Middle frontal gyrus (tissue), 1 donor: Measurements from ENCODE around the gene RDX.
"Not testable (repeated sequence)": the region's sequence is repeated elsewhere in the genome, so short reads cannot be mapped to it uniquely, and the experiment has no call there.

Experiments used
- DNase-seq: peaks from one replicate; pipeline ENCODE4 v3.0.0-alpha.2; 2015; ENCODE audit warnings: low spot score; ENCODE audit errors: extremely low spot score

RDX gene

GRCh38 chr11:110305169-110306018 is 9.0 kb upstream of the RDX start:
- no peak for DNase-seq

- DNase-seq, result no peak
Observed at GRCh38 chr11:110303414-110303826, 7.0 kb upstream of the RDX start.

GRCh38 chr11:110301577-110301976 is 5.2 kb upstream of the RDX start:
- no peak for DNase-seq

- no peak for DNase-seq
Observed at GRCh38 chr11:110301032-110301431, 4.6 kb upstream of the RDX start.

GRCh38 chr11:110299006-110299785 is 2.8 kb upstream of the RDX start:
- DNase-seq, result no peak

- DNase-seq, result no peak
Observed at GRCh38 chr11:110298301-110298765, 1.9 kb upstream of the RDX start.

GRCh38 chr11:110297726-110298300 is 1.4 kb upstream of the RDX start:
- DNase-seq, result no peak

GRCh38 chr11:110297076-110297725 is 787 bp upstream of the RDX start:
- DNase-seq, result no peak

- DNase-seq, result no peak
Observed at GRCh38 chr11:110295531-110296225, 736 bp downstream of the RDX start.

GRCh38 chr11:110295086-110295485 is 1.3 kb downstream of the RDX start:
- DNase-seq, result no peak

GRCh38 chr11:110294509-110294908 is 1.9 kb downstream of the RDX start:
- DNase-seq, result no peak

GRCh38 chr11:110293389-110293788 is 3.0 kb downstream of the RDX start:
- no peak for DNase-seq

GRCh38 chr11:110292146-110292545 is 4.3 kb downstream of the RDX start:
- DNase-seq, result not testable (repeated sequence)

GRCh38 chr11:110290591-110291334 is 5.7 kb downstream of the RDX start:
- no peak for DNase-seq

- no peak for DNase-seq
Observed at GRCh38 chr11:110289472-110289871, 6.9 kb downstream of the RDX start.

GRCh38 chr11:110287537-110287936 is 8.9 kb downstream of the RDX start:
- DNase-seq, result no peak

- no peak for DNase-seq
Observed at GRCh38 chr11:110286298-110287040, 9.9 kb downstream of the RDX start.

- no peak for DNase-seq
Observed at GRCh38 chr11:110283862-110284261, 12.6 kb downstream of the RDX start.

GRCh38 chr11:110280595-110280994 is 15.8 kb downstream of the RDX start:
- DNase-seq, result not testable (repeated sequence)
